Heart left ventricle (tissue), 16 donors: ENCODE results near the gene ZNF92. TPM values are rescaled to one million over a fixed set of nuclear protein-coding genes. Genes with fewer than 3 reads are reported as not detected.

Source experiments
- ATAC-seq, 4 donors: fragments of 200-7000 bp; cut with Tn5 transposase; one replicate each; pipeline ENCODE4 v1.9.1; 2020 to 2022; ENCODE audit warnings: moderate library complexity in 4 of 4, mild to moderate bottlenecking in 3 of 4, moderate number of reproducible peaks in 1 of 4
- DNase-seq, 5 donors: peaks; one replicate each; pipeline ENCODE4 v3.0.0-alpha.2; 2020
- H3K27ac ChIP-seq, 12 donors: fragments of 200-600 bp; sonication (generic) in 4 of 12; one replicate each; pipeline versions ENCODE4 v1.5.0 to v1.8.0; 2016 to 2022; ENCODE audit warnings: mild to moderate bottlenecking in 2 of 12
- H3K27me3 ChIP-seq, 9 donors: fragments of 200-600 bp; sonication (generic) in 2 of 9; one replicate each; pipeline versions ENCODE4 v1.5.1 to v1.8.0; 2016 to 2022; ENCODE audit warnings: mild to moderate bottlenecking in 3 of 9
- H3K36me3 ChIP-seq, 9 donors: fragments of 200-600 bp; sonication (generic) in 2 of 9; one replicate each; pipeline versions ENCODE4 v1.5.0 to v1.8.0; 2018 to 2022; ENCODE audit warnings: mild to moderate bottlenecking in 2 of 9
- H3K4me1 ChIP-seq, 12 donors: fragments of 200-600 bp; sonication (generic) in 4 of 12; one replicate each; pipeline versions ENCODE4 v1.5.0 to v1.8.0; 2016 to 2022; ENCODE audit warnings: mild to moderate bottlenecking in 3 of 12
- H3K4me3 ChIP-seq, 12 donors: fragments of 200-600 bp; sonication (generic) in 4 of 12; one replicate each; pipeline versions ENCODE4 v1.5.0 to v1.8.0; 2017 to 2022; ENCODE audit warnings: mild to moderate bottlenecking in 9 of 12, moderate library complexity in 4 of 12
- H3K9me3 ChIP-seq, 12 donors: fragments of 200-600 bp; sonication (generic) in 4 of 12; one replicate each; pipeline versions ENCODE4 v1.5.0 to v1.8.0; 2016 to 2022; ENCODE audit warnings: mild to moderate bottlenecking in 1 of 12
- CTCF ChIP-seq, 12 donors: fragments of 200-600 bp; sonication (generic) in 4 of 12; IDR thresholded peaks; one replicate each; pipeline versions ENCODE4 v1.5.0 to v1.8.0; 2018 to 2022; ENCODE audit warnings: antibody characterized with exemption in 12 of 12, mild to moderate bottlenecking in 5 of 12
- POLR2A ChIP-seq, 2 donors: fragments of 450-650 bp; IDR thresholded peaks; one replicate each; pipeline ENCODE4 v1.6.1; 2017; ENCODE audit warnings: antibody characterized with exemption in 2 of 2, mild to moderate bottlenecking in 2 of 2, moderate library complexity in 2 of 2
- WGBS, 4 donors: extraction: QIAGEN DNeasy Blood & Tissue Kit in 2 of 4; methylation state at CpG; one replicate each; pipeline versions ENCODE4 v1.1.5 to v1.1.7; 2013 to 2018; 5-methylcytosine and 5-hydroxymethylcytosine counted together
- intact Hi-C, 10 donors: fragments of 100-400 bp; cut with DNase I; formaldehyde crosslinking; loops; one replicate each; pipeline versions ENCODE4 v1.11.1 to v1.14.2; 2022
- polyA plus RNA-seq, 2 donors: library from polyadenylated mRNA; stranded (reverse); fragments of 200-250 nt; gene quantifications; one replicate each; pipeline ENCODE4 v1.2.3, GENCODE V29; 2013
- total RNA-seq, 9 donors: library from RNA; depleted of rRNA in 2 of 9; stranded (reverse); fragments of >200 nt in 2 of 9; fragmentation: NEBNext Ultra II Directional in 3 of 9; extraction: Animal tissue kit (Norgen Biotek cat#: 25700) in 3 of 9; gene quantifications; one replicate each; pipeline versions ENCODE4 v1.1.0 to v1.2.4, GENCODE V29; 2016 to 2023
- donor health status: ischemic (EF 13 %, LVEDD 7.1; RV severe dilation, severe dysfunction).
- donor health status: healthy with polysubstance abuse.
- donor health status: DM: no; HTN: yes; CAD: no.
- donor health status: DM: no; HTN: no; CAD: no.
- donor health status: ischemic (EF 25% LVEDD 6.9; RV normal size, moderate dysfunction).
- donor health status: ischemic (EF 25% LVEDD 5.7; RV mildly dilated, moderate dysfunction).
- donor health status: healthy.
- donor health status: DM: yes; HTN: yes; CAD: no.
- donor health status: ischemic (EF 35%, LVEDD 5.7; RV mildly dilated, moderate dysfunction).
- donor health status: nonischemic (EF 11% LVEDD 7.7; RV severe dilation, severe dysfunction).
- donor health status: DM: yes; HTN: yes; CAD: no.
- donor health status: PGD.
- donor health status: ischemic (EF 29% LVEDD 5.4; RV normal size, mild dysfunction).
- donor health status: nonischemic (EF 23%, LVEDD 6.1; RV moderate dilation, normal function).

ZNF92 gene
- total and polyA plus RNA-seq, 11 donors = 2.4 to 5.0 (median 3.1) TPM

- DNase-seq = no peak
- TF ChIP-seq CTCF (IDR thresholded peaks at IDR 0.05) (no peak), POLR2A (IDR thresholded peaks at IDR 0.05) (no peak)
- intact Hi-C loops = no loop called here
- Histone ChIP-seq H3K27ac (no peak overlapping the region), H3K4me3 (no peak overlapping the region), H3K36me3 (no peaks in the 10 kb centered on the region), H3K27me3 (no peaks in the 10 kb centered on the region), H3K9me3 (peaks cover 0 to 17% (median 0%) of the 10 kb centered on the region in 12 donors), H3K4me1 (peaks cover 0 to 15% (median 1%) of the 10 kb centered on the region in 12 donors)
- peak in 1 of 4 donors; percentile 39 for ATAC-seq
These were observed 75.3 kb downstream of the ZNF92 start for GRCh38 chr7:65448816-65449504.

- intact Hi-C loops = no loop called here
- DNase-seq (no peak), ATAC-seq (no peak)
- H3K4me3 ChIP-seq = no peak overlapping the region
- H3K27ac ChIP-seq = no peak overlapping the region
- H3K27me3 ChIP-seq = no peaks in the 10 kb centered on the region
- peaks cover 0 to 17% (median 0%) of the 10 kb centered on the region in 12 donors for H3K9me3 ChIP-seq
- peaks cover 0 to 15% (median 1%) of the 10 kb centered on the region in 12 donors for H3K4me1 ChIP-seq
- WGBS, 4 donors = 21 to 40% (median 32%) methylated on average over 2 of the region's 2 CpGs
- TF ChIP-seq CTCF (IDR thresholded peaks at IDR 0.05) (no peak), POLR2A (IDR thresholded peaks at IDR 0.05) (no peak)
- no peaks in the 10 kb centered on the region for H3K36me3 ChIP-seq
These were observed 75.8 kb downstream of the ZNF92 start for GRCh38 chr7:65449505-65449852.
